SKM-1 treated with dmso at 0.1 percent for 144 hours (cell line): ENCODE results near the gene ADAR.

Experiments
- DNase-seq: peaks from one replicate; lab custom pipeline; 2025; ENCODE audit not compliant: unreplicated experiment; lab: John Stamatoyannopoulos, UW

Gene ADAR

GRCh38 chr1:154615411-154615810, 7.4 kb upstream of the ADAR start:
- DNase-seq = no peak

- no peak for DNase-seq
Observed at GRCh38 chr1:154614901-154615300, 6.9 kb upstream of the ADAR start.

- DNase-seq = no peak
Observed at GRCh38 chr1:154614247-154614646, 6.3 kb upstream of the ADAR start.

- no peak for DNase-seq
Observed at GRCh38 chr1:154611150-154611862, 3.3 kb upstream of the ADAR start.

- DNase-seq = no peak
Observed at GRCh38 chr1:154609398-154610380, 1.7 kb upstream of the ADAR start.

GRCh38 chr1:154608397-154609270, 648 bp upstream of the ADAR start:
- peak; percentile 31 for DNase-seq

- peak; percentile 21 for DNase-seq
Observed at GRCh38 chr1:154607106-154607608, 829 bp downstream of the ADAR start.

- no peak for DNase-seq
Observed at GRCh38 chr1:154605534-154605933, 2.5 kb downstream of the ADAR start.

- no peak for DNase-seq
Observed at GRCh38 chr1:154603317-154603716, 4.7 kb downstream of the ADAR start.

GRCh38 chr1:154599658-154600057, 8.3 kb downstream of the ADAR start:
- no peak for DNase-seq

GRCh38 chr1:154598871-154599635, 8.9 kb downstream of the ADAR start:
- DNase-seq = no peak

- no peak for DNase-seq
Observed at GRCh38 chr1:154595621-154596020, 12.4 kb downstream of the ADAR start.

- DNase-seq = no peak
Observed at GRCh38 chr1:154594811-154595210, 13.2 kb downstream of the ADAR start.

GRCh38 chr1:154593390-154593789, 14.6 kb downstream of the ADAR start:
- no peak for DNase-seq

- no peak for DNase-seq
Observed at GRCh38 chr1:154591206-154591605, 16.8 kb downstream of the ADAR start.

GRCh38 chr1:154590756-154591155, 17.2 kb downstream of the ADAR start:
- no peak for DNase-seq

GRCh38 chr1:154589780-154590179, 18.2 kb downstream of the ADAR start:
- DNase-seq = no peak

GRCh38 chr1:154586641-154587040, 21.3 kb downstream of the ADAR start:
- DNase-seq = no peak

GRCh38 chr1:154586231-154586630, 21.8 kb downstream of the ADAR start:
- DNase-seq = no peak
